T-helper 2 cell treated with Interferon-gamma antibody and Interleukin-4, amounts not matched to agents 5 μg/mL and 100 μg/mL, for 36 hours (primary cell): ENCODE results near the gene DHRS2.
A peak's percentile ranks its signal among the peaks of the same experiment; 100 is the strongest.
"Not testable (repeated sequence)": the region's sequence is repeated elsewhere in the genome, so short reads cannot be mapped to it uniquely, and the experiment has no call there.

Source experiments
- DNase-seq: peaks from one replicate; pipeline ENCODE4 v3.0.0; 2021; ENCODE audit warnings: low spot score
- H3K27ac Mint-ChIP-seq: one replicate; pipeline ENCODE4 v1.8.0; 2021; ENCODE audit warnings: mild to moderate bottlenecking, mixed read lengths
- H3K27me3 Mint-ChIP-seq: one replicate; pipeline ENCODE4 v1.8.0; 2021; ENCODE audit warnings: low read depth, mixed read lengths
- H3K36me3 Mint-ChIP-seq: one replicate; pipeline ENCODE4 v1.8.0; 2021; ENCODE audit warnings: low read depth, mixed read lengths
- H3K4me1 Mint-ChIP-seq: one replicate; pipeline ENCODE4 v1.8.0; 2021; ENCODE audit warnings: low read depth, mixed read lengths
- H3K4me3 Mint-ChIP-seq: one replicate; pipeline ENCODE4 v1.8.0; 2022; ENCODE audit warnings: mild to moderate bottlenecking, moderate library complexity, mixed read lengths
- H3K9me3 Mint-ChIP-seq: one replicate; pipeline ENCODE4 v1.8.0; 2021; ENCODE audit warnings: mixed read lengths

The DHRS2 gene

GRCh38 chr14:23632461-23633159, 3.6 kb upstream of the DHRS2 start:
- no peaks in the 10 kb centered on the region for H3K27me3 Mint-ChIP-seq

GRCh38 chr14:23633160-23633701, 2.9 kb upstream of the DHRS2 start:
- no peak overlapping the region for H3K4me3 Mint-ChIP-seq
- DNase-seq: no peak
- H3K27me3 Mint-ChIP-seq: no peaks in the 10 kb centered on the region
- no peak overlapping the region for H3K27ac Mint-ChIP-seq
- no peaks in the 10 kb centered on the region for H3K36me3 Mint-ChIP-seq
- no peaks in the 10 kb centered on the region for H3K9me3 Mint-ChIP-seq
- H3K4me1 Mint-ChIP-seq: peaks cover 11% of the 10 kb centered on the region

More at GRCh38 chr14:23632461-23633159, 3.6 kb upstream of the DHRS2 start:
- Mint-ChIP-seq H3K27ac (no peak overlapping the region), H3K36me3 (no peaks in the 10 kb centered on the region), H3K4me1 (peaks cover 11% of the 10 kb centered on the region), H3K9me3 (no peaks in the 10 kb centered on the region), H3K4me3 (peak overlapping the region; percentile 60)
- DNase-seq: no peak

DNA sequence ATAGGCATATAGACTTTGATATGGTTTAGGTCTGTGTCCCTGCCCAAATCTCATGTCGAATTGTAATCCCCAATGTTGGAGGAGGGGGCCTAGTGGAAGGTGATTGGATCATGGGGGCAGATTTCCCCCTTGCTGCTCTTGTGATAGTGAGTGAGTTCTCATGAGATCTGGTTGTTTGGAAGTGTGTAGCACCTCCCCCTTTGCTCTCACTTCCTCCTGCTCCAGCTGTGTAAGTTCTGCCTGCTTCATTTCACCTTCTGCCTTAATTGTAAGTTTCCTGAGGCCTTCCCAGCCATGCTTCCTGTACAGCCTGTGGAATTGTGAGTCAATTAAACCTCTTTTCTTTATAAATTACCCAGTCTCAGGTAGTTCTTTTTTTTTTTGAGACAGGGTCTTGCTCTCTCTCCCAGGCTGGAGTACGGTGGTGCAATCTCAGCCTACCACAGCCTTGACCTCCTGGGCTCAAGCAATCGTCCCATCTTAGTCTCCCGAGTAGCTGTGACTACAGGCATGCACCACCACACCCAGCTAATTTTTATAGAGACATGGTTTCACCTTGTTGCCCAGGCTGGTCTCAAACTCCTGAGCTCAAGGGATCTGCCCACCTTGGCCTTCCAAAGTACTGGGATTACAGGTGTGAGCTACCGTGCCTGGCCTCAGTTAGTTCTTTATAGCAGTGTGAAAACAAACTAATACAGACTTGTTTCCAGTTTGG, 1.3 kb upstream of the DHRS2 start:
- not testable (repeated sequence) for DNase-seq, H3K27me3 Mint-ChIP-seq, H3K9me3 Mint-ChIP-seq, H3K27ac Mint-ChIP-seq, H3K36me3 Mint-ChIP-seq, H3K4me3 Mint-ChIP-seq
- peaks cover 11% of the 10 kb centered on the region for H3K4me1 Mint-ChIP-seq

- H3K36me3 Mint-ChIP-seq, H3K4me1 Mint-ChIP-seq, DNase-seq, H3K27ac Mint-ChIP-seq, H3K4me3 Mint-ChIP-seq, H3K27me3 Mint-ChIP-seq, H3K9me3 Mint-ChIP-seq: not testable (repeated sequence)
These were observed 1.1 kb downstream of the DHRS2 start for GRCh38 chr14:23637312-23637654.

DNA sequence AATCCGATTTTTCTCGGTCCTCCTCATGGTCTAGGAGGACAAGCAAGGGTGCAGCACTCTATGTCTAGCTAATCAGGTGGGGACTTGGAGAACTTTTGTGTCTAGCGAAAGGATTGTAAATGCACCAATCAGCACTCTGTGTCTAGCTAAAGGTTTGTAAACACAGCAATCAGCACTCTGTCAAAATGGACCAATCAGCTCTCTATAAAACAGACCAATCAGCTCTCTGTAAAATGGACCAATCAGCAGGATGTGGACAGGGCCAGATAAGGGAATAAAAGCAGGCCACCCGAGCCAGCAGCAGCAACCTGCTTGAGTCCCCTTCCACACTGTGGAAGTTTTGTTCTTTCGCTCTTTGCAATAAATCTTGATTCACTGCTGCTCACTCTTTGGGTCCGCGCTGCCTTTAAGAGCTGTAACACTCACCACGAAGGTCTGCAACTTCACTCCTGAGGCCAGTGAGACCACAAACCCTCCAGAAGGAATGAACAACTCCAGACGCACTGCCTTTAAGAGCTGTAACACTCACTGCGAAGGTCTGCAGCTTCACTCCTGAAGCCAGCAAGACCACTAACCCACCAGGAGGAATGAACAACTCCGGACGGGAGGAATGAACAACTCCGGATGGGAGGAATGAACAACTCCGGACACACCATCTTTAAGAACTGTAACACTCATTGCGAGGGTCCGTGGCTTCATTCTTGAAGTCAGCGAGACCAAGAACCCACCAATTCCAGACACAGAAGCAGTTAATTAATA, 1.7 kb downstream of the DHRS2 start:
- H3K36me3 Mint-ChIP-seq, H3K9me3 Mint-ChIP-seq, H3K4me3 Mint-ChIP-seq, H3K4me1 Mint-ChIP-seq, H3K27me3 Mint-ChIP-seq, DNase-seq, H3K27ac Mint-ChIP-seq: not testable (repeated sequence)

DNA sequence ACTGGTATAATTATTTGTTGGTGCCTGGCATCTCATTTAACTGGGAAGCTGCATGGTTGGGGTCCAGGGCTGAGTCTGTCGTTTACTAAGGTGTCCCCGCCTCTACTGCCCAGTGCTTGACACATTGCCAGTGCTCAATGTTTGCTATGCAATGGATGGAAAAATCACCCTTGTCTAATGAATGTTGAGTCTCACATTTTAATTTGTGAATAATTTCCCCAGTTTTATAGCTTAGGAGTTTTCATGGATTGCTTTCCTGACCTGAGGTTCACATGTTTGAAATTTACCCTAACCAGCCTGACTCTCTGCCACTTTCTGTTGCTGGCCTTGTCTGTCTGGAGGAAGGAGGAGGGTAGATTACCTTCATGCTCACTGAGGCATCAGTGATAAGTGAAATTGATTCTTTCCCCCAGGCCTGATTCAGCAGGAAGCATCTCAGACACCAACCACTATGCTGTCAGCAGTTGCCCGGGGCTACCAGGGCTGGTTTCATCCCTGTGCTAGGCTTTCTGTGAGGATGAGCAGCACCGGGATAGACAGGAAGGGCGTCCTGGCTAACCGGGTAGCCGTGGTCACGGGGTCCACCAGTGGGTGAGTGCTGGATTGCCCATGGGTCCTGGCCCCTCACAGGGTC, 2.4 kb downstream of the DHRS2 start:
- H3K9me3 Mint-ChIP-seq: no peaks in the 10 kb centered on the region
- no peaks in the 10 kb centered on the region for H3K4me1 Mint-ChIP-seq
- no peak overlapping the region for H3K4me3 Mint-ChIP-seq
- H3K27ac Mint-ChIP-seq: no peak overlapping the region
- no peaks in the 10 kb centered on the region for H3K36me3 Mint-ChIP-seq
- H3K27me3 Mint-ChIP-seq: no peaks in the 10 kb centered on the region
- no peak for DNase-seq

DNA sequence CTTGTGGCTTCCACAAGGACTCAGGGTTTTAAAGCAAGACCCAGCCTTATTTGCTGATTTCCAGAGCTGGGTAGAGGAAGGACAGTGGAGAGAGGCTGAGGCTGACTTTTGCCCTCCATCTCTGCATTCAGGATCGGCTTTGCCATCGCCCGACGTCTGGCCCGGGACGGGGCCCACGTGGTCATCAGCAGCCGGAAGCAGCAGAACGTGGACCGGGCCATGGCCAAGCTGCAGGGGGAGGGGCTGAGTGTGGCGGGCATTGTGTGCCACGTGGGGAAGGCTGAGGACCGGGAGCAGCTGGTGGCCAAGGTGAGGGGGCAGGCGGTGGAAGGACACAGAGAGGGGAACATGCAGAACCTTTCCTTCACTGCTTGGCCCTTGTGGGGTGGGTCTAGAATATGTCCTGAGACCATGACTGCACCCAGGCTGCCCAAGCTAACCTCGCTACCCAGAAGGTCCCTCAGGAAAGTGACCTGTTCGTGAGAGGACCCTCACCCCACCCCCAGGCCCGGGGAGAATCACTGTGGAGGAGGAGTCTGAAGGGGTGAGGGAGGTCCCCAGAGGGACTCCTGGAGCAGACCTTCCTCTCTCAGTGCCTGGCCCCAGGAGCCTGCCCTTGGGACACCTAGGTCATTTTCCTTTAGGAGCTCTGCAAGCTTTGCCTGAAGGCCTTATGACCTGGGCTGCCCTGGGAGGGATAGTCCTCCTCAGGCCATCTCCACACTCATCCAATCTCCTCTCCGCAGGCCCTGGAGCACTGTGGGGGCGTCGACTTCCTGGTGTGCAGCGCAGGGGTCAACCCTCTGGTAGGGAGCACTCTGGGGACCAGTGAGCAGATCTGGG, 3.1 kb downstream of the DHRS2 start:
- H3K9me3 Mint-ChIP-seq: no peaks in the 10 kb centered on the region
- H3K27ac Mint-ChIP-seq: no peak overlapping the region
- H3K4me1 Mint-ChIP-seq: no peaks in the 10 kb centered on the region
- H3K4me3 Mint-ChIP-seq: no peak overlapping the region
- DNase-seq: no peak
- no peaks in the 10 kb centered on the region for H3K27me3 Mint-ChIP-seq
- no peaks in the 10 kb centered on the region for H3K36me3 Mint-ChIP-seq

- Mint-ChIP-seq H3K27ac (no peak overlapping the region), H3K36me3 (no peaks in the 10 kb centered on the region), H3K27me3 (no peaks in the 10 kb centered on the region), H3K4me1 (no peaks in the 10 kb centered on the region), H3K9me3 (no peaks in the 10 kb centered on the region), H3K4me3 (no peak overlapping the region)
- DNase-seq: no peak
These were observed 3.8 kb downstream of the DHRS2 start for GRCh38 chr14:23639891-23640523.

GRCh38 chr14:23640524-23641141, 4.5 kb downstream of the DHRS2 start:
- H3K4me1 Mint-ChIP-seq: no peaks in the 10 kb centered on the region

DNA sequence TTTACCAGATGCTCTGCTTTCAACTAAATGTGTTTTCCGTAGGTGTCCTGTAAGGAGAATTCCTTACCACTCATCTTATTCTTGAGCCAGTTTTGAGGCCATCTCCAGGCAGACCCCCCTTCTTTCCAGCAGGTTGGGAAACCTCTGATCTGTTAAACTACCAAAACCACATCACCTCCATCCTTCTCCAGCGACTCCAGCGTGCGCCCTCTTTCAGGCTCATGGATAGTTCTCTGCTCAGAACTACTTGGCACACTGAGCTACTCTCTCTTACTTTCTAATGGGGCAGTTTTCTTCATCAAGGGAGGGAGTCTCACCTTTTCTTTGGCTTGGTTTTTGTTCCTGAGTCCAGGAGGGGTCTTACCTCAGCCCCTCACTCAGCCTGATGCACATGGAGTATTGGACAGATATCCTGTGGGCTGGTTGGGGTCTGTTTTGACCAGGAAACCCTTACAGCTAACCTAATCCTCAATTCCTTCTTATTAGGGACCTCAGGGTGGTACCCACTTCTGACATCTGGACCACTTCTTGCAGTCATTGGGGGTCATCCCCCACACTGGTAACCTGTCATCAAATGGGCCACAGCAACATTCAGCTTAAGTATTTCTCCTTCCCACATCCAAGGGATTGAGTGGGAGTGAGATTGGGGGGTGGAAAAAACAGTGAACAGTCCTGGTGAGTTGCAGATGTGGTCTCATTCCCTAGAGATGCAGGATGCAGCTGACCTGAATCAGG, 5.2 kb downstream of the DHRS2 start:
- Mint-ChIP-seq H3K4me1 (no peaks in the 10 kb centered on the region), H3K36me3 (no peaks in the 10 kb centered on the region), H3K27me3 (no peaks in the 10 kb centered on the region), H3K4me3 (no peak overlapping the region), H3K9me3 (no peaks in the 10 kb centered on the region), H3K27ac (no peak overlapping the region)
- DNase-seq: no peak

More at GRCh38 chr14:23640524-23641141, 4.5 kb downstream of the DHRS2 start:
- Mint-ChIP-seq H3K27me3 (no peaks in the 10 kb centered on the region), H3K27ac (no peak overlapping the region), H3K4me3 (no peak overlapping the region), H3K36me3 (no peaks in the 10 kb centered on the region), H3K9me3 (no peaks in the 10 kb centered on the region)
- DNase-seq: no peak

- Mint-ChIP-seq H3K27ac (no peak overlapping the region), H3K4me1 (no peaks in the 10 kb centered on the region), H3K4me3 (no peak overlapping the region), H3K36me3 (no peaks in the 10 kb centered on the region), H3K27me3 (no peaks in the 10 kb centered on the region), H3K9me3 (no peaks in the 10 kb centered on the region)
- DNase-seq: no peak
These were observed 5.9 kb downstream of the DHRS2 start for GRCh38 chr14:23641915-23642588.
